ENCODE measurements around the gene EPHX1.

Gene EPHX1

DNA sequence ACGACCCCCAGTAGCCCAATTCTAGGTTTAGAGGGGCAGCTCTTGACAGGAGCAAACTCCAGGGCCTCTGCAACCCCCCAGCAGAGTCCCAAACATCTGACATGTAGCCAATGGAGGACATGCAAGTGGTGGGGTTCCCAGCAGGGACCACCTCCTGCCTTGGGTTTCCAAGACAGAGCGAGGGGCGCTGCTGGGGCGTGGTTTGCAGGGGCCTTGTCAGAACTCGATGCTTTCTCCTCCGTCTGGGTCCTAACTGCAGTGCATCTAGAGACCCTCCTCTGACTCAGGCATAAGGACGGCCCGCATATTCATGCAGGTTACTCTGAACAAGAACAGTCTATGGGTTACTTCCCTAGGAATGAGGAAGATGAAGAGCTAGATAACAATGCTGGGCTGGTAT lies 17.2 kb downstream of the EPHX1 start:
- TF ChIP-seq FOXP2 (optimal IDR thresholded peaks at IDR 0.05; ENCODE audit: borderline replicate concordance, extremely low read depth, extremely low read length, insufficient read depth): no peak
- no peak for TF ChIP-seq SIN3A (IDR thresholded peaks at IDR 0.05; ENCODE audit: borderline replicate concordance, insufficient read depth, low read length)
- no peak for TF ChIP-seq TAF1 (IDR thresholded peaks at IDR 0.05; ENCODE audit: borderline replicate concordance, insufficient read depth, low read length)
- TF ChIP-seq, protein P1, sequence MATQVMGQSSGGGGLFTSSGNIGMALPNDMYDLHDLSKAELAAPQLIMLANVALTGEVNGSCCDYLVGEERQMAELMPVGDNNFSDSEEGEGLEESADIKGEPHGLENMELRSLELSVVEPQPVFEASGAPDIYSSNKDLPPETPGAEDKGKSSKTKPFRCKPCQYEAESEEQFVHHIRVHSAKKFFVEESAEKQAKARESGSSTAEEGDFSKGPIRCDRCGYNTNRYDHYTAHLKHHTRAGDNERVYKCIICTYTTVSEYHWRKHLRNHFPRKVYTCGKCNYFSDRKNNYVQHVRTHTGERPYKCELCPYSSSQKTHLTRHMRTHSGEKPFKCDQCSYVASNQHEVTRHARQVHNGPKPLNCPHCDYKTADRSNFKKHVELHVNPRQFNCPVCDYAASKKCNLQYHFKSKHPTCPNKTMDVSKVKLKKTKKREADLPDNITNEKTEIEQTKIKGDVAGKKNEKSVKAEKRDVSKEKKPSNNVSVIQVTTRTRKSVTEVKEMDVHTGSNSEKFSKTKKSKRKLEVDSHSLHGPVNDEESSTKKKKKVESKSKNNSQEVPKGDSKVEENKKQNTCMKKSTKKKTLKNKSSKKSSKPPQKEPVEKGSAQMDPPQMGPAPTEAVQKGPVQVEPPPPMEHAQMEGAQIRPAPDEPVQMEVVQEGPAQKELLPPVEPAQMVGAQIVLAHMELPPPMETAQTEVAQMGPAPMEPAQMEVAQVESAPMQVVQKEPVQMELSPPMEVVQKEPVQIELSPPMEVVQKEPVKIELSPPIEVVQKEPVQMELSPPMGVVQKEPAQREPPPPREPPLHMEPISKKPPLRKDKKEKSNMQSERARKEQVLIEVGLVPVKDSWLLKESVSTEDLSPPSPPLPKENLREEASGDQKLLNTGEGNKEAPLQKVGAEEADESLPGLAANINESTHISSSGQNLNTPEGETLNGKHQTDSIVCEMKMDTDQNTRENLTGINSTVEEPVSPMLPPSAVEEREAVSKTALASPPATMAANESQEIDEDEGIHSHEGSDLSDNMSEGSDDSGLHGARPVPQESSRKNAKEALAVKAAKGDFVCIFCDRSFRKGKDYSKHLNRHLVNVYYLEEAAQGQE (IDR thresholded peaks at IDR 0.05; ENCODE audit: insufficient read depth in 1 of 2, low read depth in 2 of 2, low read length in 2 of 2): no peak
- TF ChIP-seq POLR2AphosphoS5 (IDR thresholded peaks at IDR 0.05; ENCODE audit: low read depth, low read length): no peak

DNA sequence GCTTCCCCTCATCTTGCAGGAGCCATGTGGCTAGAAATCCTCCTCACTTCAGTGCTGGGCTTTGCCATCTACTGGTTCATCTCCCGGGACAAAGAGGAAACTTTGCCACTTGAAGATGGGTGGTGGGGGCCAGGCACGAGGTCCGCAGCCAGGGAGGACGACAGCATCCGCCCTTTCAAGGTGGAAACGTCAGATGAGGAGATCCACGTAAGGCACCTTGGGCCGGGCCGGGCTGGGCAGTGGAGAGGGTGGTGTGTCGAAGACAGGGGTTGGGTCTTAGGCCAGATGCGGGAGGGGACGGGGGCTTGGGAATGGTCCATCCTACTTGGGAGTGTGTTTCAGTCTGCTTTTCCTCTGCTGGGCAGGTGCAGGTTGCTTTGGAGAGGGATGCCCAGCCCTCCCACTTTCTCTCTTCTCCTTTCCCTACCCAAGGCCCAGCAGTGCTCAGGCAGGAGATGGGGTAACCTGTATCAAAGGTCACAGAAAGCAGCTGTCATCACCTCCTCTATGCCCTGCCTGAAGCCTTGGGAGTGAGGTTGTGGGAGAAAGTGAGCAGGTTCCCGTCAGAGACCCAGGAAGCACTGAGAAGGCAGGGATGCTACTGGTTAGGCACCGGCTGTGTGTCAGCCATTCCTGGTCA lies 18.9 kb downstream of the EPHX1 start:
- TF ChIP-seq TAF1 (IDR thresholded peaks at IDR 0.05; ENCODE audit: borderline replicate concordance, insufficient read depth, low read length): no peak
- no peak for TF ChIP-seq SIN3A (IDR thresholded peaks at IDR 0.05; ENCODE audit: borderline replicate concordance, insufficient read depth, low read length)
- TF ChIP-seq POLR2AphosphoS5 (IDR thresholded peaks at IDR 0.05; ENCODE audit: low read depth, low read length): no peak
- TF ChIP-seq, protein P1 (IDR thresholded peaks at IDR 0.05; ENCODE audit: insufficient read depth in 1 of 2, low read depth in 2 of 2, low read length in 2 of 2): no peak
- no peak for TF ChIP-seq FOXP2 (optimal IDR thresholded peaks at IDR 0.05; ENCODE audit: borderline replicate concordance, extremely low read depth, extremely low read length, insufficient read depth)

GRCh38 chr1:225830841-225831240 lies 20.9 kb downstream of the EPHX1 start:
- TF ChIP-seq TAF1 (IDR thresholded peaks at IDR 0.05; ENCODE audit: borderline replicate concordance, insufficient read depth, low read length) (no peak), POLR2AphosphoS5 (IDR thresholded peaks at IDR 0.05; ENCODE audit: low read depth, low read length) (no peak), SIN3A (IDR thresholded peaks at IDR 0.05; ENCODE audit: borderline replicate concordance, insufficient read depth, low read length) (no peak), FOXP2 (optimal IDR thresholded peaks at IDR 0.05; ENCODE audit: borderline replicate concordance, extremely low read depth, extremely low read length, insufficient read depth) (no peak)
- TF ChIP-seq, protein P1 (IDR thresholded peaks at IDR 0.05; ENCODE audit: insufficient read depth in 1 of 2, low read depth in 2 of 2, low read length in 2 of 2): no peak

DNA sequence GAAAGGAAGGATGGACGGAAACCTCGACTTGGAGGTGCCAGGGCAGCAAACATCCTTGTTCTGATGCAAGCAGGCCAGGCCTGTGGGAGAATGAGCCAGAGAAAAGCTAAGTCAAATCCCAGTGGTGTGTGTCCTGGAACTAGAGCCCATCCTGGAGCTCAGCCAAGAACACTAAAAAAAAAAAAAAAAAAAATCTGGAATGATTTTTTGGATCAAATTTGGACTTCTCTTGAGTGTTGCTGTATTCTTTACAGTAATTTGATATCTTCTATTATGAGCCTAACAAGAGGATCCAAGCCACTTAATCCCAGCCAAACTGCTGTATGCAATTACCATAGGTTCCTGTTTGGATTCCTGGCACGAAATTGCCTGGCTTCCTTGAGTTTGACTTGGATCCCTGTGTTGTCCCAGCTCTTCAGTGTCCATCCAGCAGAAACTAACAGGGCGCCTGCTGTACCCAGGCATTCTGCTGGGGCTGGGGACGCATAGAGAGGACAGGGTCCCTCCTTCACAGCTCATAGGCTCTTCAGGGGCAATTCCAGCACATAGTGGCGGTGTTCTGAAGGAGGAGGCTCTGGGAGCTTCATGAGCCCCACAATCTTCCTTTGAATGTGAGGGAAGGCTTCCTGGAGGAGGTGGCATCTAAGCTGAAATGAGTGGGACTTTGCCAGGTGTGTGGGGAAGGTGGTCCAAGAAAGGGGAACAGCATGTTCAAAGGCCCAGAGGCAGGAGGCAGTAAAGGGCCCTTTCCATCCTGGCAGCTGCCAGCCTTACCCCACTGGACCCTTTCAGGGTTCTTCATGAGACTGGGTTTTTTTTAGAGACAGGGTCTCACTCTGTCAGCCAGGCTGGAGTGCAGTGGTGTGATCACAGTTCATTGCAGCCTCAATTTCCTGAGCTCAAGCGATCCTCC lies 24.7 kb downstream of the EPHX1 start:
- no peak for TF ChIP-seq SIN3A (IDR thresholded peaks at IDR 0.05; ENCODE audit: borderline replicate concordance, insufficient read depth, low read length)
- TF ChIP-seq, protein P1 (IDR thresholded peaks at IDR 0.05; ENCODE audit: insufficient read depth in 1 of 2, low read depth in 2 of 2, low read length in 2 of 2): no peak
- no peak for TF ChIP-seq POLR2AphosphoS5 (IDR thresholded peaks at IDR 0.05; ENCODE audit: low read depth, low read length)
- no peak for TF ChIP-seq FOXP2 (optimal IDR thresholded peaks at IDR 0.05; ENCODE audit: borderline replicate concordance, extremely low read depth, extremely low read length, insufficient read depth)
